T-helper 2 cell treated with Interferon-gamma antibody and Interleukin-4, amounts not matched to agents 5 μg/mL and 100 μg/mL, for 36 hours (primary cell): ENCODE measurements around the gene CHMP6.

Source experiments
- DNase-seq: peaks from one replicate; pipeline ENCODE4 v3.0.0; 2021; ENCODE audit warnings: low spot score
- H3K27ac Mint-ChIP-seq: one replicate; pipeline ENCODE4 v1.8.0; 2021; ENCODE audit warnings: mild to moderate bottlenecking, mixed read lengths
- H3K27me3 Mint-ChIP-seq: one replicate; pipeline ENCODE4 v1.8.0; 2021; ENCODE audit warnings: low read depth, mixed read lengths
- H3K36me3 Mint-ChIP-seq: one replicate; pipeline ENCODE4 v1.8.0; 2021; ENCODE audit warnings: low read depth, mixed read lengths
- H3K4me1 Mint-ChIP-seq: one replicate; pipeline ENCODE4 v1.8.0; 2021; ENCODE audit warnings: low read depth, mixed read lengths
- H3K4me3 Mint-ChIP-seq: one replicate; pipeline ENCODE4 v1.8.0; 2022; ENCODE audit warnings: mild to moderate bottlenecking, moderate library complexity, mixed read lengths
- H3K9me3 Mint-ChIP-seq: one replicate; pipeline ENCODE4 v1.8.0; 2021; ENCODE audit warnings: mixed read lengths

CHMP6 gene

DNA sequence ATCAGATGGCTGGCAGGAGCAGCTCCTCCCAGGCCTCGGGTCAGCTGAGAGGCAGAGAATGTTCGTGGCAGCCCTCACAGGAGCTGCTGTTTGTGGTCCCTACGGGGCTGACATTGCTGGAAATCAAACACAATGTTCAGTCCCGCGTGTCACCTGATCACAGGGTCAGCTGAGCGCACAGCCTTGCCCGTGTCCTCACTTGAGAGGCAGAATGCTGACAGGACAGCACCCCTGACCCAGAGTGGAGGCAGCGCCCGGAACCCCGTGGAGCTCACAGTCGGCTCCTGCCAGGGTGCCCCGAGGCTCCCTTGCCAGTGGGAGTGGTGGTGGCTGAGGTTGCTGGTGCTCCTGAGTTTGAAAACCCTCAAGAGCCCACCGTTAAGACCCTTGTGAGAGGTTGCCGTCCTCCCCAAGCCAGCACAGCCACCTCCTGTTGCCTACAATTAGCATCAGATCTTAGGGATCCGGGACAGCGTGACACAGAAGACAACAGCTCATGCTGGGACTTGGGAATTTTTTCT is 3.6 kb upstream of the CHMP6 start:
- Mint-ChIP-seq H3K4me3 (no peak overlapping the region), H3K36me3 (peaks cover 1% of the 10 kb centered on the region), H3K4me1 (peaks cover 9% of the 10 kb centered on the region), H3K27ac (no peak overlapping the region), H3K27me3 (peaks cover 5% of the 10 kb centered on the region), H3K9me3 (no peaks in the 10 kb centered on the region)
- no peak for DNase-seq

GRCh38 chr17:80989586-80989913 is 2.1 kb upstream of the CHMP6 start:
- peak overlapping the region; percentile 56 for H3K4me3 Mint-ChIP-seq
- H3K9me3 Mint-ChIP-seq: no peaks in the 10 kb centered on the region
- peaks cover 5% of the 10 kb centered on the region for H3K27me3 Mint-ChIP-seq
- no peak overlapping the region for H3K27ac Mint-ChIP-seq
- no peak for DNase-seq
- peaks cover 12% of the 10 kb centered on the region for H3K4me1 Mint-ChIP-seq
- H3K36me3 Mint-ChIP-seq: peaks cover 5% of the 10 kb centered on the region

GRCh38 chr17:80990921-80991644 is 558 bp upstream of the CHMP6 start:
- Mint-ChIP-seq H3K4me1 (peaks cover 12% of the 10 kb centered on the region), H3K27me3 (peaks cover 5% of the 10 kb centered on the region), H3K4me3 (peak overlapping the region; percentile 82), H3K36me3 (peaks cover 12% of the 10 kb centered on the region), H3K9me3 (no peaks in the 10 kb centered on the region), H3K27ac (peak overlapping the region; percentile 63)
- no peak for DNase-seq

DNA sequence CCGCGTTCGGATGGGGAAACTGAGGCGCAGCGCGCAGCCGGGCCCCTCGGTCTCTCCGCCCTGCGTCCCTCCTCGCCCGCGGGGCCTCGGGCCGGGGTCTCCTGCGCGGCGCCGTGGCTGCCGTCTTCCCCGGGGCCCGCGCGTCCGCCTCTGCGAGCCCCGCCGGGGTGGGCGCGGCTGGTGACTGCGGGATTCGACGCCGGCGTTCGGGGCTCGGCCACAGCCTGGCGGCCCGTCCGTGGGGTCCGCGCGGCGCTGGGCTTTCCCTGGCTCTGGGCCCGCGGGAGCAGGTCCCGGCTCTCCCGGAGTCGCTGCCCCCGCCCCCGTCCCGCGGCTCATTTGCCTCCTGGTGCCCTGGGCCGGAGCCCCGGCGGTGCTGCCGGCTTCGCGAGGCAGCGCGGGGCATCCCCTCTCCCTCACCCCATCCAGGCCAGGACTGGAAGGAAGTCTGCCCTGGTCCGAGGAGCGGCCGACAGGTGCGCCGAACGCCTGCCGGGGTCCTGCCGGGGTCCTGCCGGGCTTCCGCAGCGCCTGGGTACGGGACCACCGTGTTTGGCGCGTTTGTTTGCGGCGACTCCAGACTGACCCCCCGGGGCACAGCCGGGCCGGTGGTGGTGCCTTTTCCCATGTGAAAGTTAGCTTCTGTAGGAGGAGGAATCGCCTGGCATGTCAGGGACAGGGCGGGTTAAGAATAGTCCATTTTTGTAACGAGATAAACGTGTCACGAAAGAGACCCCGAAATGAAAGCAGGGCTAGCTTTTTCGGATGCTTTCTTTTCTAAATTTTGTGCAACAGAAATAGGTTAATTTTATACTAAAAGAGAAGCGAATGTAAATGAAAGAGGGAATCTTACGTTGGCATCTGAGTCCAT is 671 bp downstream of the CHMP6 start:
- Mint-ChIP-seq H3K36me3 (peaks cover 17% of the 10 kb centered on the region), H3K4me1 (peaks cover 12% of the 10 kb centered on the region), H3K9me3 (no peaks in the 10 kb centered on the region), H3K4me3 (peak overlapping the region; percentile 79), H3K27me3 (peaks cover 5% of the 10 kb centered on the region), H3K27ac (peak overlapping the region; percentile 65)
- no peak for DNase-seq

DNA sequence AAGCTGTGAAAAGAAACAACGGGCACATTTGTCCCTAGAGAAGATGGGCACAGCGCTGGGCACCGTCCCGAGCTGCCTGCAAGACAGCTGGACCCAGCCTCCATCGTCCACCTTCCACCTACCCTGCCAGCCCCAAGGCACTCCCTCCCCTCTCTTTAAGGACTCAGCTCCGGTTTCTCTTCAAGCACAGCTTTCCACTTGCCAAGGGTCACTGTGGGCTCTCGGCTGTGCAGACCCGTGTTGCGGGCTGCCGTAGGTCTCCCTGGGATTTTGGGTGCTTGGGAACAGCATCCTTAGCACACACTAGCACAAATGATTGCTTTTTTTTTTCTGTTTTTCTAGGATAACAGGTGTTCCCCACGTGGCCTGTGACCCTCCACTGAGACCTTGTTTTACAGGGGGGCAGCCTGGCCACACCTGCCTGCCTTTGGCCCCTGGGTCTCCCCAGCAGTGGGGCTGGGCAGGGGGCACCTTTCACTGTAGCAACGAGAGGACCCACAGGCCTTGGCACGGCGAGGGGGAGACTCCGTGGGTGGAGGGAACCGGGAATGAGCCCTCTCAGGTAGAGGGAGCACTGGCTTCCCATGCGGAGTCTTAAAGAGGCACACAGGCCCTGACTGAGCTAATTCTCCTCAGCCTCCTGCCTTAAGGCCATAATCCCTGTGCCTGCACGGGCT is 1.4 kb downstream of the CHMP6 start:
- Mint-ChIP-seq H3K36me3 (peaks cover 19% of the 10 kb centered on the region), H3K27me3 (peaks cover 5% of the 10 kb centered on the region), H3K27ac (peak overlapping the region; percentile 65), H3K4me1 (peaks cover 12% of the 10 kb centered on the region), H3K4me3 (peak overlapping the region; percentile 79), H3K9me3 (no peaks in the 10 kb centered on the region)
- no peak for DNase-seq

DNA sequence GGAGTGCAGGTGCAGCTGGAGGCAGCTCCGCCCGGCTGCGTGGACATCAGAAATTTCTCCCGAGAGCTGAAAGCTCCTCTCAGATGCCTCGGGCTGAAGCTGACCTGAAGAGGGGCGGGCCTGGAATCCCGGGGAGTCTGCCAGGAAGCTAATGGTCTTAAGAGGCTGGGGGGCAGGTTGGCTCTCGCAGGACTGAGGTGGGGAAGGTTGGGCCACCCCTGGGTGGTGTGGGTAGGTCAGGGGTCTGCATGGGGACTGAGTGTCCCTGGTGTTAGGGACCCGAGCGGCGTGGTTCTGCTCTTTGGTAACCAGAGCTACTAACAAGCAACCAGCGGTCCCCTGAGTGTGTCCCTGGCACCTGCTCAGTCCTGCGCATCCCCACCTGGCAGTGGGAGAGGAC is 3.5 kb downstream of the CHMP6 start:
- Mint-ChIP-seq H3K4me1 (peaks cover 9% of the 10 kb centered on the region), H3K9me3 (no peaks in the 10 kb centered on the region), H3K27ac (no peak overlapping the region), H3K4me3 (no peak overlapping the region), H3K27me3 (no peaks in the 10 kb centered on the region), H3K36me3 (peaks cover 22% of the 10 kb centered on the region)
- no peak for DNase-seq

GRCh38 chr17:80996422-80997305 is 5.0 kb downstream of the CHMP6 start:
- no peak overlapping the region for H3K27ac Mint-ChIP-seq
- no peak overlapping the region for H3K4me3 Mint-ChIP-seq
- DNase-seq: no peak
- peaks cover 2% of the 10 kb centered on the region for H3K27me3 Mint-ChIP-seq
- H3K36me3 Mint-ChIP-seq: peaks cover 22% of the 10 kb centered on the region
- H3K9me3 Mint-ChIP-seq: no peaks in the 10 kb centered on the region
- peaks cover 7% of the 10 kb centered on the region for H3K4me1 Mint-ChIP-seq

GRCh38 chr17:80997424-80998117 is 5.9 kb downstream of the CHMP6 start:
- Mint-ChIP-seq H3K36me3 (peaks cover 22% of the 10 kb centered on the region), H3K4me3 (no peak overlapping the region), H3K27ac (no peak overlapping the region), H3K27me3 (peaks cover 7% of the 10 kb centered on the region), H3K9me3 (no peaks in the 10 kb centered on the region), H3K4me1 (peaks cover 7% of the 10 kb centered on the region)
- DNase-seq: no peak

- Mint-ChIP-seq H3K36me3 (peaks cover 19% of the 10 kb centered on the region), H3K4me3 (no peak overlapping the region), H3K4me1 (peaks cover under 1% of the 10 kb centered on the region), H3K9me3 (no peaks in the 10 kb centered on the region), H3K27ac (no peak overlapping the region), H3K27me3 (peaks cover 12% of the 10 kb centered on the region)
- no peak for DNase-seq
These were observed 6.6 kb downstream of the CHMP6 start for GRCh38 chr17:80998118-80998747.

DNA sequence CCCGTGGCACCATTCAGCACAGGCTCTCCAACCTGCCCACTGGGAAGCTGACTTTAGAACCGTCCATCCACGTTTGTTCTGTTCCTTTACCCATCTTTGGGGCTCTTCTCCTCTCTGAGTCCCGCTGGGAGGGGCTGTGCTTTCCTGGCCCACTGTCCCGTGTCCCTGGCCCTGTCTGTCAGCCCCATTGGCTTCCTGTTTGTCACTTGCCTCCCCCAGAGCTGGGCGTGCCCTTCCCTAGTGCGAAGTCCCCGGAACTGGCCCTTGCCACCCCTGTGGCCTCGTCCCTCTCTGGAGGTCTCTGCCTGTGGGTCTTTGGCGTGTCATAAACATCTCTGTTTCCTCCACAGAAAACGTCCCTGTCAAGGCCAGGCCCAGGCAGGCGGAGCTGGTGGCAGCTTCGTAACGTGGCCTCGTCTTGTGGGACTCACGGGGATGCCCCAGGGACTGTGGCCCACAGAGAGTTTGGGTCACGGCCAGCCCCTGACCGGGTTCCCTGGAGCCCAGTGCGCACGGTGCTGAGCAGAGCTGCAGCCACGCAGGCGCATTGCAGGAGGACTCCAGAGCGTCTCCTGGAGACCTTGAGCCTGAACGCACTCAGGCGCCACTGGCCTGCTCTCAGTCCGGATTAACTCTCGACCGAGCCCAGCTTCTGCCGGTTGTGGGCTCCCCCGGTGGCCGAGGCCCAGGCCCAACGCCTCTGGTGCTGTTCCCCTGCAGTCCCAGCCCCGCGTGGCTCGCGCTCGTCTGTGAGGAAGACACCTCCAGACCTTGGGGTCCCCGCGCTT is 7.3 kb downstream of the CHMP6 start:
- peaks cover 19% of the 10 kb centered on the region for H3K36me3 Mint-ChIP-seq
- no peak for DNase-seq
- H3K27me3 Mint-ChIP-seq: peaks cover 18% of the 10 kb centered on the region
- H3K4me3 Mint-ChIP-seq: no peak overlapping the region
- H3K4me1 Mint-ChIP-seq: peaks cover 4% of the 10 kb centered on the region
- no peak overlapping the region for H3K27ac Mint-ChIP-seq
- no peaks in the 10 kb centered on the region for H3K9me3 Mint-ChIP-seq

GRCh38 chr17:80999536-81000333 is 8.1 kb downstream of the CHMP6 start:
- no peak overlapping the region for H3K27ac Mint-ChIP-seq
- no peak overlapping the region for H3K4me3 Mint-ChIP-seq
- peaks cover 17% of the 10 kb centered on the region for H3K36me3 Mint-ChIP-seq
- H3K9me3 Mint-ChIP-seq: no peaks in the 10 kb centered on the region
- H3K4me1 Mint-ChIP-seq: peaks cover 8% of the 10 kb centered on the region
- DNase-seq: no peak
- peaks cover 22% of the 10 kb centered on the region for H3K27me3 Mint-ChIP-seq
